ENCODE data around the gene CFAP70. TPM values are rescaled to one million over a fixed set of nuclear protein-coding genes. Genes with fewer than 3 reads are reported as not detected.

CFAP70 gene
- total RNA-seq, 4 donors from 2014 or later = 0.37 to 2.7 (median 1.6) TPM

GRCh38 chr10:73405556-73405955 is 46.9 kb upstream of the CFAP70 start:
- intact Hi-C loops (cut with DNase I; ENCODE audit: low total_unique reads) (no loop called here), in situ Hi-C loops (cut with MboI; ENCODE audit: low pct_ligation_motif_present in 1 of 4, low pct_unique_long_range_greater_than_20kb in 1 of 4, low sequenced_read_pairs in 3 of 4) (no loop called here)
- Histone ChIP-seq H3K27ac (no peak overlapping the region), H3K4me3 (no peak overlapping the region), H3K4me1 (peaks cover 0 to 26% (median 0%) of the 10 kb centered on the region in 4 donors), H3K36me3 (no peaks in the 10 kb centered on the region), H3K27me3 (no peaks in the 10 kb centered on the region), H3K9me3 (no peaks in the 10 kb centered on the region)
- TF ChIP-seq POLR2AphosphoS5 (IDR thresholded peaks at IDR 0.05) (no peak), POLR2A (IDR thresholded peaks at IDR 0.05) (no peak), EP300 (IDR thresholded peaks at IDR 0.05; ENCODE audit: low read depth) (no peak)
- TF ChIP-seq, protein P1, sequence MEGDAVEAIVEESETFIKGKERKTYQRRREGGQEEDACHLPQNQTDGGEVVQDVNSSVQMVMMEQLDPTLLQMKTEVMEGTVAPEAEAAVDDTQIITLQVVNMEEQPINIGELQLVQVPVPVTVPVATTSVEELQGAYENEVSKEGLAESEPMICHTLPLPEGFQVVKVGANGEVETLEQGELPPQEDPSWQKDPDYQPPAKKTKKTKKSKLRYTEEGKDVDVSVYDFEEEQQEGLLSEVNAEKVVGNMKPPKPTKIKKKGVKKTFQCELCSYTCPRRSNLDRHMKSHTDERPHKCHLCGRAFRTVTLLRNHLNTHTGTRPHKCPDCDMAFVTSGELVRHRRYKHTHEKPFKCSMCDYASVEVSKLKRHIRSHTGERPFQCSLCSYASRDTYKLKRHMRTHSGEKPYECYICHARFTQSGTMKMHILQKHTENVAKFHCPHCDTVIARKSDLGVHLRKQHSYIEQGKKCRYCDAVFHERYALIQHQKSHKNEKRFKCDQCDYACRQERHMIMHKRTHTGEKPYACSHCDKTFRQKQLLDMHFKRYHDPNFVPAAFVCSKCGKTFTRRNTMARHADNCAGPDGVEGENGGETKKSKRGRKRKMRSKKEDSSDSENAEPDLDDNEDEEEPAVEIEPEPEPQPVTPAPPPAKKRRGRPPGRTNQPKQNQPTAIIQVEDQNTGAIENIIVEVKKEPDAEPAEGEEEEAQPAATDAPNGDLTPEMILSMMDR (IDR thresholded peaks at IDR 0.05) = no peak
- WGBS, 2 donors (ENCODE audit: low coverage in 1 of 2) = 84 to 89% methylated on average over 3 of the region's 3 CpGs
- DNase-seq = no peak

- no peak overlapping the region for H3K27ac ChIP-seq
- intact Hi-C loops (cut with DNase I; ENCODE audit: low total_unique reads) = no loop called here
- no peak overlapping the region for H3K4me3 ChIP-seq
- H3K27me3 ChIP-seq = no peaks in the 10 kb centered on the region
- no peaks in the 10 kb centered on the region for H3K36me3 ChIP-seq
- in situ Hi-C loops (cut with MboI; ENCODE audit: low pct_ligation_motif_present in 1 of 4, low pct_unique_long_range_greater_than_20kb in 1 of 4, low sequenced_read_pairs in 3 of 4) = no loop called here
- no peak for TF ChIP-seq POLR2A (IDR thresholded peaks at IDR 0.05)
- TF ChIP-seq, protein P1 (IDR thresholded peaks at IDR 0.05) = no peak
- TF ChIP-seq POLR2AphosphoS5 (IDR thresholded peaks at IDR 0.05) = no peak
- no peak for TF ChIP-seq EP300 (IDR thresholded peaks at IDR 0.05; ENCODE audit: low read depth)
- peaks cover 0 to 22% (median 0%) of the 10 kb centered on the region in 4 donors for H3K4me1 ChIP-seq
- 93 to 97% methylated on average over 4 to 9 of the region's 9 CpGs for WGBS, 2 donors (ENCODE audit: low coverage in 1 of 2)
- H3K9me3 ChIP-seq = no peaks in the 10 kb centered on the region
- no peak for DNase-seq
Observed at GRCh38 chr10:73404690-73405089, 46.0 kb upstream of the CFAP70 start.

DNA sequence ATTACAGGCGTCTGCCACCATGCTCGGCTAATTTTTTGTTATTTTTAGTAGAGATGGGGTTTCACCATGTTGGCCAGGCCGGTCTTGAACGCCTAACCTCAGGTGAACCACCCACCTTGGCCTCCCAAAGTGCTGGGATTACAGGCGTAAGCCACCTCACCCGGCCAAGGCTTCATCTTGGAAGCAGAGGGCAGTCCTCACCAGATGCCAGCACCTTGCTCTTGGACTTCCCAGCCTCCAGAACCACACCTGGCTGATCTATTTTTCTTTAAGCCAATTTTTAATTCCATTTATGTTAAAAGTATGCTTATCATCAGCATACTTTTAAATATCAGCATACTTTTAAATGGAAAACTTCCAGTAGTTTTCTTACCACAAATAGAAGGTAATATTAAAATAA is 43.0 kb upstream of the CFAP70 start:
- Histone ChIP-seq H3K4me3 (no peak overlapping the region), H3K27ac (no peak overlapping the region), H3K36me3 (peaks cover 0 to 16% (median 6%) of the 10 kb centered on the region in 4 donors), H3K4me1 (peaks cover 0 to 12% (median 0%) of the 10 kb centered on the region in 4 donors), H3K9me3 (no peaks in the 10 kb centered on the region), H3K27me3 (no peaks in the 10 kb centered on the region)
- 97 to 100% methylated on average over 1 to 6 of the region's 6 CpGs for WGBS, 2 donors (ENCODE audit: low coverage in 1 of 2)
- intact Hi-C loops (cut with DNase I; ENCODE audit: low total_unique reads) = no loop called here
- no peak for DNase-seq
- in situ Hi-C loops (cut with MboI; ENCODE audit: low pct_ligation_motif_present in 1 of 4, low pct_unique_long_range_greater_than_20kb in 1 of 4, low sequenced_read_pairs in 3 of 4) = no loop called here
- TF ChIP-seq POLR2AphosphoS5 (IDR thresholded peaks at IDR 0.05) = no peak
- TF ChIP-seq EP300 (IDR thresholded peaks at IDR 0.05; ENCODE audit: low read depth) = no peak
- no peak for TF ChIP-seq POLR2A (IDR thresholded peaks at IDR 0.05)
- TF ChIP-seq, protein P1 (IDR thresholded peaks at IDR 0.05) = no peak

- Histone ChIP-seq H3K27me3 (no peaks in the 10 kb centered on the region), H3K4me3 (no peak overlapping the region), H3K4me1 (peaks cover 0 to 10% (median 0%) of the 10 kb centered on the region in 4 donors), H3K27ac (no peak overlapping the region), H3K9me3 (no peaks in the 10 kb centered on the region), H3K36me3 (peaks cover 0 to 37% (median 17%) of the 10 kb centered on the region in 4 donors)
- in situ Hi-C loops (cut with MboI; ENCODE audit: low pct_ligation_motif_present in 1 of 4, low pct_unique_long_range_greater_than_20kb in 1 of 4, low sequenced_read_pairs in 3 of 4) = no loop called here
- intact Hi-C loops (cut with DNase I; ENCODE audit: low total_unique reads) = no loop called here
- DNase-seq = no peak
- 76 to 94% methylated on average over 4 of the region's 4 CpGs for WGBS, 2 donors (ENCODE audit: low coverage in 1 of 2)
- TF ChIP-seq, protein P1 (IDR thresholded peaks at IDR 0.05) = no peak
- TF ChIP-seq EP300 (IDR thresholded peaks at IDR 0.05; ENCODE audit: low read depth) (no peak), POLR2AphosphoS5 (IDR thresholded peaks at IDR 0.05) (no peak), POLR2A (IDR thresholded peaks at IDR 0.05) (no peak)
Observed at GRCh38 chr10:73399063-73399462, 40.4 kb upstream of the CFAP70 start.

Measured in transverse colon (tissue), 4 donors.